ENCODE measurements around the gene ZNF326. TPM values are rescaled to one million over a fixed set of nuclear protein-coding genes. Genes with fewer than 3 reads are reported as not detected.

Gene ZNF326
- total RNA-seq, 4 donors from 2014 or later: 10.8 to 34.1 (median 17.0) TPM

GRCh38 chr1:89972024-89972423, 22.9 kb upstream of the ZNF326 start:
- Histone ChIP-seq H3K27ac (no peak overlapping the region), H3K27me3 (no peaks in the 10 kb centered on the region), H3K4me3 (no peak overlapping the region), H3K9me3 (no peaks in the 10 kb centered on the region), H3K4me1 (peaks cover 7% of the 10 kb centered on the region), H3K36me3 (no peaks in the 10 kb centered on the region)
- no peak for DNase-seq (ENCODE audit: low spot score in 2 of 2)
- TF ChIP-seq POLR2A (IDR thresholded peaks at IDR 0.05) (no peak), POLR2AphosphoS5 (IDR thresholded peaks at IDR 0.05) (no peak), CTCF (IDR thresholded peaks at IDR 0.05) (no peak), EP300 (IDR thresholded peaks at IDR 0.05) (no peak)

DNA sequence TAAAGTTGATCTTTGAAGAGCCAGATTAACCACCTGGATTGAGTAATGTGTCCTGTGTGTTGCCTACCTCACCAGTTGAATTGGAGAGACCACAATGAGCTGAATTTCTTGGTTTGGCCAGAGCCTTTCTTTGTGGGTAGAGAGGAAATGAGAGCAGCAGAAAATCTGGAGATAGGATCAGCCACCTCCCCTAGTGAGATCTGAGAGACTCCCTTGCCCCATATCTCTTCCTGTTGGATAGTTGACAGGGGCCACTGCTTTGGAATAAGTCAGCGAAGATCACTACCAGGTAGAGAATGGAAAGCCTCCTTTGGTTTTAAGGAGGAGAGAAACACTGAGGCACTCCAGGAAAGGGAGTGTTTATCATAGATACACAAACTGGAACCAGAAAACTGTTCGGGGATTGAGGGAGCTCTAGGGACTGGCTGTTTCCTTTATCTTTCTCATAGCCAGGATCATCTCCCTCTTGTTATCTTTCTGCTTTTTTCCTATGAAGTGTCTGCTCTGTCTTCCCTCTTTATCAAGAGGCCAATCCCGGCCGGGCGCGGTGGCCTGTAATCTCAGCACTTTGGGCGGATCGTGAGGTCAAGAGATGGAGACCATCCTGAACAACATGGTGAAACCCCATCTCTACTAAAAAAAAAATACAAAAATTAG, 21.3 kb upstream of the ZNF326 start:
- Histone ChIP-seq H3K27me3 (no peaks in the 10 kb centered on the region), H3K4me1 (peaks cover 7% of the 10 kb centered on the region), H3K9me3 (no peaks in the 10 kb centered on the region), H3K36me3 (no peaks in the 10 kb centered on the region), H3K4me3 (no peak overlapping the region), H3K27ac (no peak overlapping the region)
- no peak for DNase-seq (ENCODE audit: low spot score in 2 of 2)
- TF ChIP-seq CTCF (IDR thresholded peaks at IDR 0.05) (no peak), POLR2AphosphoS5 (IDR thresholded peaks at IDR 0.05) (no peak), POLR2A (IDR thresholded peaks at IDR 0.05) (no peak), EP300 (IDR thresholded peaks at IDR 0.05) (no peak)
- 92% methylated on average over 8 of the region's 8 CpGs for WGBS

DNA sequence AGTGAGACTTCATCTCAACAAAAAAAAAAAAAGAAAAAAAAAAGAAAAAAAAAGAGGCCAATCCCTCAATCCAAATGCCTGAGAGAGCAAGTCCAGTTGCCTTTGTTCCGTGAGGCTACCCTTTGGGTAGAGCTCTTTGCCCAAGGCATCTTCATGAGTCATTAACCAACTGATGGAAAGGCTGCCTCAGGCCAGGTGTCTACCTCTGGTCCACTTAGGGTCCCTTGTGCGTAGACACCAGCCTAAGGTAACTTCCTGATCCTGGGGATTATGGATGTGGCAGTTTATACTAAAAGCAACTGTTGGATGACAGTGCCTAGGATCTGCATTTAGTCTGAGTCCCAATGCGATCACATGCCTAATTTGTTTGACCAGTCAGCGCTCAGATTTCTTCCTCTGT, 20.7 kb upstream of the ZNF326 start:
- Histone ChIP-seq H3K4me3 (no peak overlapping the region), H3K27me3 (no peaks in the 10 kb centered on the region), H3K4me1 (peaks cover 7% of the 10 kb centered on the region), H3K36me3 (no peaks in the 10 kb centered on the region), H3K9me3 (no peaks in the 10 kb centered on the region), H3K27ac (no peak overlapping the region)
- DNase-seq (ENCODE audit: low spot score in 2 of 2): no peak
- TF ChIP-seq POLR2A (IDR thresholded peaks at IDR 0.05) (no peak), EP300 (IDR thresholded peaks at IDR 0.05) (no peak), POLR2AphosphoS5 (IDR thresholded peaks at IDR 0.05) (no peak), CTCF (IDR thresholded peaks at IDR 0.05) (no peak)
- 100% methylated on average over 4 of the region's 4 CpGs for WGBS

DNA sequence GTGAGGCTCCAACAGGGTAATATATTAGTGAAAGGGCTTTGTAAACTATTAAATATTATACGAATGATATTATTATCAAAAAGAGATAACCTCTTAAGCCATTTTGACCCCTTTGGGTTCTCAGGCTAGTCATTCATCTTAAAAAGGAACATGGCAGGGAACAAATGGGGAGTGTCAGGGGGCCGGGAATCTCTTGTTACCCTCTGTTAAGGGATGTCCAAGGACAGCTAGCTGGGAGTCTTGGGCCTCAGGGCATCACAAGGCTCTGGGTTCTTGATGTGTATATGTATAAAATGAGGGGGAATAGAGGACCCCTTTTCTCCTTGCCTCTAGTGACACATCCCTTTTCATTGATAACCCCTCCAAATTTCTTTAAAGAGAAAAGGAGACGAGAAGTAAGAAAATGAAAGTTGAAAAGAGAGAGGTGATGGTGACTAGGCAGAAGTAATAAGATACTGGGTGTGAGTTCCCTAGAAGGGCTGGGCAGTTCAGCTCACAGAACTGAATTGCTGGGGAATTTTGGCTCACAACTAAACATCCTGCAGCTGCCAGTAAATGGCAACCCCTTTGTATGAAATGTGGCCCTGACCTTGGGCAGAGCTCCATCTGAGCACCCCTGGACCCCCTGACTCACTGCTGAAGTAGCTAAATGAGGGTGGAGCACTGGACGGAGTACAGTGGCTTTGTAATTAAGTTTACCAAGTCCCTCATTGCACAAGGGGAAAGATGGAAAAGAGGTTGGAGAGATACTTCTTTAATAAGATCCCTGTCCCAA, 20.0 kb upstream of the ZNF326 start:
- Histone ChIP-seq H3K4me1 (peaks cover 7% of the 10 kb centered on the region), H3K36me3 (no peaks in the 10 kb centered on the region), H3K4me3 (no peak overlapping the region), H3K27me3 (no peaks in the 10 kb centered on the region), H3K9me3 (no peaks in the 10 kb centered on the region), H3K27ac (no peak overlapping the region)
- no peak for DNase-seq (ENCODE audit: low spot score in 2 of 2)
- TF ChIP-seq POLR2A (IDR thresholded peaks at IDR 0.05) (no peak), POLR2AphosphoS5 (IDR thresholded peaks at IDR 0.05) (no peak), EP300 (IDR thresholded peaks at IDR 0.05) (no peak), CTCF (IDR thresholded peaks at IDR 0.05) (no peak)
- 63% methylated on average over 4 of the region's 4 CpGs for WGBS

DNA sequence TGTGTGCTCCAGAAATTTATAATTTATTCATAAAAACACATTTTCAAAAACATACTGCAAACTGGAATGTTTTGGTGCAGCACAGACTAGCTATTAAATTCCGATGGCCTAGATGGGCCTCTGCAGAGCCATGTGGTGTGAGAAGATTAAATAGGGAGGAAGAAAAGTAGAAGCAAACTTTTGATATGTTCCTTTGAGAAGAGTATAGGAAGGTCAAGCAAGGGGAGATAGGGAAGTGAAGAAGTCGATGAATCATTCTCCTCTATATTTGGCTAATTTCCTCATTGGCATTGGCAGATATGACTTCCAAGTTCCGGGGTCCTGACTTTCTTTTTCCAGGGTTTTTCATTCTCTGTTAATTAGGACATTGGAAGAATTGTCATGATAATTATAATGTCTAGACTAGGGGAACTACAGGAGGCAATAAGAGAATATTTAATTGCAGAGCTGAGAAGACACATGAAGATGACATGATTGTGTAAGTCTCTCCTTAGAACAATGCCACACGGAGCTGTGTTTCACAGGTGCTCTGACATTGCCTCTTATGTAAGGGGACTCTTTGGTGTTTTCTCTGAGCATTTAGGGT, 19.3 kb upstream of the ZNF326 start:
- Histone ChIP-seq H3K27me3 (no peaks in the 10 kb centered on the region), H3K4me3 (no peak overlapping the region), H3K9me3 (no peaks in the 10 kb centered on the region), H3K4me1 (peaks cover 7% of the 10 kb centered on the region), H3K36me3 (no peaks in the 10 kb centered on the region), H3K27ac (no peak overlapping the region)
- WGBS: 60% methylated on average over 4 of the region's 4 CpGs
- DNase-seq (ENCODE audit: low spot score in 2 of 2): no peak
- TF ChIP-seq POLR2AphosphoS5 (IDR thresholded peaks at IDR 0.05) (no peak), EP300 (IDR thresholded peaks at IDR 0.05) (no peak), CTCF (IDR thresholded peaks at IDR 0.05) (no peak), POLR2A (IDR thresholded peaks at IDR 0.05) (no peak)

Measured in suprapubic skin (tissue), 4 donors.